Bronchial epithelial cell (primary cell): ENCODE measurements around the gene FDX1. TPM values are rescaled to one million over a fixed set of nuclear protein-coding genes. Genes with fewer than 3 reads are reported as not detected.

Experiments
- DNase-seq: peaks from one replicate; pipeline ENCODE4 v3.0.0-alpha.2; 2010; ENCODE audit warnings: low read depth
- FAIRE-seq: peaks from 2 replicates; lab custom pipeline; 2011; peaks lifted over from hg19 to GRCh38; lab: Jason Lieb, UNC
- H3K27me3 ChIP-seq: 2 replicates; pipeline ENCODE4 v1.5.1; 2011; ENCODE audit warnings: low read length; ENCODE audit not compliant: control insufficient read depth, insufficient read depth
- H3K36me3 ChIP-seq: 2 replicates; pipeline ENCODE4 v1.5.1; 2011; ENCODE audit warnings: low read length; ENCODE audit not compliant: control insufficient read depth, insufficient read depth
- H3K4me3 ChIP-seq: 2 replicates; pipeline ENCODE4 v1.5.1; 2011; ENCODE audit warnings: mild to moderate bottlenecking, low read depth, low read length, control low read depth
- CTCF ChIP-seq: IDR thresholded peaks from 2 replicates; pipeline ENCODE4 v1.5.1; 2011; ENCODE audit warnings: mild to moderate bottlenecking, moderate library complexity, low read length, control low read depth, inconsistent platforms; ENCODE audit not compliant: insufficient read depth, severe bottlenecking
- total RNA-seq: library from RNA; depleted of rRNA; stranded (reverse); fragments of >200 nt; gene quantifications from 2 replicates; pipeline ENCODE4 v1.2.1, GENCODE V29; 2014

FDX1 gene
- total RNA-seq, 1 donor from 2014 or later, result 11.6 TPM

- no peak for TF ChIP-seq CTCF
- H3K36me3 ChIP-seq, result no peaks in the 10 kb centered on the region
- DNase-seq (no peak), FAIRE-seq (no peak)
- H3K4me3 ChIP-seq, result no peak overlapping the region
- no peaks in the 10 kb centered on the region for H3K27me3 ChIP-seq
Observed at GRCh38 chr11:110488446-110488845, 58.7 kb downstream of the FDX1 start.

- Histone ChIP-seq H3K4me3 (no peak overlapping the region), H3K27me3 (peaks cover 2% of the 10 kb centered on the region), H3K36me3 (no peaks in the 10 kb centered on the region)
- DNase-seq (peak; percentile 76), FAIRE-seq (no peak)
- TF ChIP-seq CTCF, result no peak
Observed at GRCh38 chr11:110490886-110491285, 61.1 kb downstream of the FDX1 start.

GRCh38 chr11:110491577-110492320 lies 62.0 kb downstream of the FDX1 start:
- no peak for TF ChIP-seq CTCF
- Histone ChIP-seq H3K4me3 (no peak overlapping the region), H3K27me3 (peaks cover 2% of the 10 kb centered on the region), H3K36me3 (no peaks in the 10 kb centered on the region)
- FAIRE-seq, result no peak
- DNase-seq, result no peak

GRCh38 chr11:110492321-110492685 lies 62.6 kb downstream of the FDX1 start:
- Histone ChIP-seq H3K27me3 (peaks cover 2% of the 10 kb centered on the region), H3K36me3 (no peaks in the 10 kb centered on the region), H3K4me3 (no peak overlapping the region)
- no peak for TF ChIP-seq CTCF
- FAIRE-seq, result no peak
- no peak for DNase-seq

- DNase-seq (no peak), FAIRE-seq (no peak)
- no peak for TF ChIP-seq CTCF
Observed at GRCh38 chr11:110493346-110493745, 63.6 kb downstream of the FDX1 start.

More at GRCh38 chr11:110493346-110493745, 63.6 kb downstream of the FDX1 start:
- H3K36me3 ChIP-seq, result no peaks in the 10 kb centered on the region
- peaks cover 2% of the 10 kb centered on the region for H3K27me3 ChIP-seq
- no peak overlapping the region for H3K4me3 ChIP-seq
